ENCODE results near the gene NIPA2. TPM values are rescaled to one million over a fixed set of nuclear protein-coding genes. Genes with fewer than 3 reads are reported as not detected.

Gene NIPA2
- 42.9 TPM for total RNA-seq

GRCh38 chr15:22838292-22839042, at the start of gene NIPA2:
Gene NIPA2 (plus strand): TSS chr15:22838666. CDS start chr15:22851732, 13,066 bp downstream.

Other genes with a start within 250 kb of the NIPA2 start
- gene NIPA1, start 52.0 kb upstream of the NIPA2 start, total RNA-seq, result 40.7 TPM
- 89.8 TPM for gene CYFIP1, start 141.7 kb downstream of the NIPA2 start, total RNA-seq
- gene TUBGCP5, start 200.9 kb downstream of the NIPA2 start, total RNA-seq, result 38.5 TPM